ENCODE measurements around the gene ZNF672.

ZNF672 gene

DNA sequence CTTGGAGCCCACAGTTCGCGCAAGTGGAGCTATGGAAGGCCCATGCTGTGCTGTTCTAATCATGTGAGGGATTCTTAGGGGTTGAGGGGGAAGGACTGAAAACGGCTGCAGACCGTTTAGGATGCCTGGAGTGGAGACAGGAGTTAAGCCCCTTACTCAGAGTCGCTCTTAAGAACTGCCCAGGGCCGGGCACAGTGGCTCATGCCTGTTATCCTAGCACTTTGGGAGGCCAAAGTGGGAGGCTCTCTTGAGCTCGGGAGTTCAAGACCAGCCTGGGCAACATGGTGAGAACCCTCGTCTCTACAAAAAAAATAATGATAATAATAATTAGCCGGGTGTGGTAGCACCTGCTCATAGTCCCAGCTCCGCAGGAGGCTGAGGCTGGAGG, 1.1 kb downstream of the ZNF672 start:
- Histone ChIP-seq H2BK5ac (ENCODE audit: low read depth, low read length, poor library complexity, severe bottlenecking) (no peak overlapping the region), H3K9ac (ENCODE audit: low read length) (peak overlapping the region; percentile 96), H3K14ac (ENCODE audit: low read length in 2 of 2) (no peak overlapping the region), H2BK120ac (ENCODE audit: low read depth, low read length) (no peak overlapping the region), H3K23ac (ENCODE audit: low read length in 2 of 2) (no peak overlapping the region), H3K4ac (ENCODE audit: low read depth in 1 of 2, low read length in 2 of 2) (peak overlapping the region in 1 of 2 experiments; percentile 12), H3K4me1 (ENCODE audit: control insufficient read depth, insufficient read depth, low read depth, low read length) (peaks cover 9% of the 10 kb centered on the region), H3K4me3 (ENCODE audit: insufficient read depth in 1 of 2, low read depth in 1 of 2, low read length in 2 of 2) (peak overlapping the region; percentile 90 to 96), H3K27me3 (ENCODE audit: control insufficient read depth in 1 of 2, insufficient read depth in 1 of 2, low read length in 2 of 2) (peaks cover 0 to 15% of the 10 kb centered on the region in 2 experiments), H2AFZ (ENCODE audit: low read depth, low read length) (peak overlapping the region; percentile 56), H3K9me3 (ENCODE audit: control insufficient read depth, low read length) (no peaks in the 10 kb centered on the region), H3K4me2 (ENCODE audit: low read length, poor library complexity, severe bottlenecking) (peak overlapping the region; percentile 58), H2BK12ac (ENCODE audit: low read length in 2 of 2) (peak overlapping the region in 1 of 2 experiments; percentile 11), H2AK5ac (ENCODE audit: low read length, severe bottlenecking) (no peak overlapping the region), H3K79me1 (replicated peaks; ENCODE audit: low read length, poor library complexity, severe bottlenecking) (peaks cover 16% of the 10 kb centered on the region), H3K36me3 (ENCODE audit: control insufficient read depth in 1 of 2, insufficient read depth in 2 of 2, low read depth in 1 of 2, low read length in 2 of 2) (peaks cover 0 to 4% of the 10 kb centered on the region in 2 experiments), H4K8ac (ENCODE audit: low read length) (peak overlapping the region; percentile 97), H3K18ac (ENCODE audit: low read depth in 1 of 2, low read length in 2 of 2) (peak overlapping the region; percentile 99), H2BK15ac (ENCODE audit: low read depth, poor library complexity, severe bottlenecking) (no peak overlapping the region), H3K27ac (ENCODE audit: low read length, poor library complexity, severe bottlenecking) (peak overlapping the region; percentile 88), H4K91ac (ENCODE audit: low read length) (no peak overlapping the region)
- DNase-seq = no peak
- WGBS = 22% methylated on average over 9 of the region's 10 CpGs

DNA sequence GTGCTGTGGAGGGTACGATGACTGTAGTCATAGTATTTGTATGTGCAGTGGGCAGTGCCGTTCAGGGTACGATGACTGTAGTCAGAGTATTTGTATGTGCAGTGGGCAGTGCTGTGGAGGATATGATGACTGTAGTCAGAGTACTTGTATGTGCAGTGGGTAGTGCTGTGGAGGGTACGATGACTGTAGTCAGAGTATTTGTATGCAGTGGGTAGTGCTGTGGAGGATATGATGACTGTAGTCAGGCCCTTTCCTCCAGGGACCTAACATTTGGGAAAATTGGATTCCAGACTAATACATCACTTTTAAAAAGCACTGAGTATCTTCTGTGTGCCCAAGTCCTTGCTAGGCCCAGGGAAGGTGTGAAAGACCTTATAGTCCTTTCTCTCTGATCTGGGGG, 2.9 kb downstream of the ZNF672 start:
- no peak overlapping the region for H3K4me2 ChIP-seq (ENCODE audit: low read length, poor library complexity, severe bottlenecking)
- no peak for DNase-seq
- no peak overlapping the region for H2BK5ac ChIP-seq (ENCODE audit: low read depth, low read length, poor library complexity, severe bottlenecking)
- H3K36me3 ChIP-seq (ENCODE audit: control insufficient read depth in 1 of 2, insufficient read depth in 2 of 2, low read depth in 1 of 2, low read length in 2 of 2) = peaks cover 16 to 20% of the 10 kb centered on the region in 2 experiments
- H2BK15ac ChIP-seq (ENCODE audit: low read depth, poor library complexity, severe bottlenecking) = no peak overlapping the region
- peaks cover 25% of the 10 kb centered on the region for H3K79me1 ChIP-seq (replicated peaks; ENCODE audit: low read length, poor library complexity, severe bottlenecking)
- H3K9ac ChIP-seq (ENCODE audit: low read length) = peak overlapping the region; percentile 88
- H2AFZ ChIP-seq (ENCODE audit: low read depth, low read length) = no peak overlapping the region
- no peak overlapping the region for H4K8ac ChIP-seq (ENCODE audit: low read length)
- H4K91ac ChIP-seq (ENCODE audit: low read length) = no peak overlapping the region
- no peak overlapping the region for H3K18ac ChIP-seq (ENCODE audit: low read depth in 1 of 2, low read length in 2 of 2)
- no peaks in the 10 kb centered on the region for H3K9me3 ChIP-seq (ENCODE audit: control insufficient read depth, low read length)
- no peak overlapping the region for H2AK5ac ChIP-seq (ENCODE audit: low read length, severe bottlenecking)
- peaks cover 11% of the 10 kb centered on the region for H3K4me1 ChIP-seq (ENCODE audit: control insufficient read depth, insufficient read depth, low read depth, low read length)
- no peak overlapping the region for H3K23ac ChIP-seq (ENCODE audit: low read length in 2 of 2)
- peak overlapping the region in 1 of 2 experiments; percentile 60 for H3K4ac ChIP-seq (ENCODE audit: low read depth in 1 of 2, low read length in 2 of 2)
- H3K4me3 ChIP-seq (ENCODE audit: insufficient read depth in 1 of 2, low read depth in 1 of 2, low read length in 2 of 2) = no peak overlapping the region
- 87% methylated on average over 4 of the region's 4 CpGs for WGBS
- H3K27ac ChIP-seq (ENCODE audit: low read length, poor library complexity, severe bottlenecking) = no peak overlapping the region
- H2BK12ac ChIP-seq (ENCODE audit: low read length in 2 of 2) = no peak overlapping the region
- no peak overlapping the region for H3K14ac ChIP-seq (ENCODE audit: low read length in 2 of 2)
- H3K27me3 ChIP-seq (ENCODE audit: control insufficient read depth in 1 of 2, insufficient read depth in 1 of 2, low read length in 2 of 2) = no peaks in the 10 kb centered on the region
- H2BK120ac ChIP-seq (ENCODE audit: low read depth, low read length) = no peak overlapping the region

DNA sequence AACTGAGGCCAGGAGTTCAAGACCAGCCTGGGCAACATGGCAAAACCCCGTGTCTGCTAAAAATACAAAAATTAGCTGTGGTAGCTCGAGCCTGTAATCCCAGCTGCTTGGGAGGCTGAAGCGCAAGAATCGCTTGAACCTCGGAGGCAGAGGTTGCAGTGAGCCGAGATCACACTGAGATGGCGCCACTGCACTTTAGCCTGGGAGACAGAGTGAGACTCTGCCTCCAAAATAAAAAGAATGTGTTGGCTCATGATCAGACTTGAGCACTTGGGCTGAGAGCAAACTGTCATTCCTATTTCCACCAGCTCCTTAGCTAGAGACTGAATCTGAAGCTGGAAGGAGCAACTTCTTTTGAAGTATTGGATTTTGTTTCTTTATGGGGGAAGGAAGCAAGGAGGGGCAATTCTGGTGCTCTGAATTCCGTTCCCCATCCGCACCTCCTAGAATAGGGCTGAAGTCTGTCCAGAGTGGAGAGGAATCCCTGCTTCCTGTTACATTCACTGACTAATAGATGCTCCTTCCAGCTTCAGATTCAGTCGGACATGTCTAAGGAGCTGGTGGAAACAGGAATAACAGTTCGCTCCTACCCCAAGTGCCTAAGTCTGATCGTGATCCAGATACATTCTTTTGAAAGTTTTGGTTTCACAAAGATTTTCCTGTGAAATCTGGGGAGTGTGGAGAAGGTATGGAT, 3.8 kb downstream of the ZNF672 start:
- H2BK5ac ChIP-seq (ENCODE audit: low read depth, low read length, poor library complexity, severe bottlenecking) = no peak overlapping the region
- no peak overlapping the region for H3K27ac ChIP-seq (ENCODE audit: low read length, poor library complexity, severe bottlenecking)
- peaks cover 11% of the 10 kb centered on the region for H3K4me1 ChIP-seq (ENCODE audit: control insufficient read depth, insufficient read depth, low read depth, low read length)
- no peak overlapping the region for H3K4me2 ChIP-seq (ENCODE audit: low read length, poor library complexity, severe bottlenecking)
- peak overlapping the region; percentile 88 for H3K9ac ChIP-seq (ENCODE audit: low read length)
- peaks cover 25 to 26% of the 10 kb centered on the region in 2 experiments for H3K36me3 ChIP-seq (ENCODE audit: control insufficient read depth in 1 of 2, insufficient read depth in 2 of 2, low read depth in 1 of 2, low read length in 2 of 2)
- 76% methylated on average over 12 of the region's 12 CpGs for WGBS
- no peak overlapping the region for H2BK12ac ChIP-seq (ENCODE audit: low read length in 2 of 2)
- no peak overlapping the region for H3K23ac ChIP-seq (ENCODE audit: low read length in 2 of 2)
- no peak overlapping the region for H4K91ac ChIP-seq (ENCODE audit: low read length)
- H3K4me3 ChIP-seq (ENCODE audit: insufficient read depth in 1 of 2, low read depth in 1 of 2, low read length in 2 of 2) = peak overlapping the region in 1 of 2 experiments; percentile 57
- H3K27me3 ChIP-seq (ENCODE audit: control insufficient read depth in 1 of 2, insufficient read depth in 1 of 2, low read length in 2 of 2) = no peaks in the 10 kb centered on the region
- no peak overlapping the region for H3K18ac ChIP-seq (ENCODE audit: low read depth in 1 of 2, low read length in 2 of 2)
- H3K14ac ChIP-seq (ENCODE audit: low read length in 2 of 2) = no peak overlapping the region
- peak; percentile 64 for DNase-seq
- H4K8ac ChIP-seq (ENCODE audit: low read length) = peak overlapping the region; percentile 61
- no peaks in the 10 kb centered on the region for H3K9me3 ChIP-seq (ENCODE audit: control insufficient read depth, low read length)
- peaks cover 29% of the 10 kb centered on the region for H3K79me1 ChIP-seq (replicated peaks; ENCODE audit: low read length, poor library complexity, severe bottlenecking)
- H2AFZ ChIP-seq (ENCODE audit: low read depth, low read length) = no peak overlapping the region
- H3K4ac ChIP-seq (ENCODE audit: low read depth in 1 of 2, low read length in 2 of 2) = no peak overlapping the region
- H2BK15ac ChIP-seq (ENCODE audit: low read depth, poor library complexity, severe bottlenecking) = no peak overlapping the region
- no peak overlapping the region for H2BK120ac ChIP-seq (ENCODE audit: low read depth, low read length)
- no peak overlapping the region for H2AK5ac ChIP-seq (ENCODE audit: low read length, severe bottlenecking)

DNA sequence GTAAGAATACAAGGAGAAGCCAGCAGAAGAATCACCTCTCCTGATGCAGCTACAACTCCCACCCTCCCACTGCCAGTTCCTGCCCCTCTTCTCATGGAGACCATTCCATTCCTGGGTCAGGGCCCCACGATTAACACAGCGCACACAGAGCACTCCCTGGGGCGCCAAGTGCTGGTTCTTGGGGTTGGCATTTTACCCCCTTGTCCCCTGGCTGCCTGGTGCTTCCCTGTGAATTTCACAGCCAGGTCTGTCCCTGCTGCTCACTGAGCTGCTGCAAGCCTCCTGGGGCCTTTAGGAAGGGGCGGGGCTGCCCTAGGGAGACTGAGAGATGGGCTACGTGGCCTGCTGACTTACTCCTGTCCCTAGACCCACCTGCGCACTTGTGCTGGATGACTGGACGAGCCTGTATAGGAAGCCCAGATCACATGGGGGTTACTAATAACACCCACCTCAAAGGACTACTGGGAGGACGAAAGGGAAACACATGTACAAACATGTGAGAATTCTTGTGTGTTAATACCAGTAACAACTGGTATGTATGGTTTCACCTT, 4.8 kb downstream of the ZNF672 start:
- peak overlapping the region in 1 of 2 experiments; percentile 29 for H2BK12ac ChIP-seq (ENCODE audit: low read length in 2 of 2)
- no peak overlapping the region for H3K14ac ChIP-seq (ENCODE audit: low read length in 2 of 2)
- no peak overlapping the region for H2AK5ac ChIP-seq (ENCODE audit: low read length, severe bottlenecking)
- H2BK5ac ChIP-seq (ENCODE audit: low read depth, low read length, poor library complexity, severe bottlenecking) = no peak overlapping the region
- no peak overlapping the region for H3K27ac ChIP-seq (ENCODE audit: low read length, poor library complexity, severe bottlenecking)
- H3K27me3 ChIP-seq (ENCODE audit: control insufficient read depth in 1 of 2, insufficient read depth in 1 of 2, low read length in 2 of 2) = no peaks in the 10 kb centered on the region
- H2BK120ac ChIP-seq (ENCODE audit: low read depth, low read length) = no peak overlapping the region
- H3K9ac ChIP-seq (ENCODE audit: low read length) = peak overlapping the region; percentile 88
- H3K79me1 ChIP-seq (replicated peaks; ENCODE audit: low read length, poor library complexity, severe bottlenecking) = peaks cover 38% of the 10 kb centered on the region
- H3K4me1 ChIP-seq (ENCODE audit: control insufficient read depth, insufficient read depth, low read depth, low read length) = peaks cover 9% of the 10 kb centered on the region
- 92% methylated on average over 8 of the region's 8 CpGs for WGBS
- DNase-seq = no peak
- no peak overlapping the region for H4K8ac ChIP-seq (ENCODE audit: low read length)
- no peak overlapping the region for H3K23ac ChIP-seq (ENCODE audit: low read length in 2 of 2)
- H3K18ac ChIP-seq (ENCODE audit: low read depth in 1 of 2, low read length in 2 of 2) = no peak overlapping the region
- no peak overlapping the region for H4K91ac ChIP-seq (ENCODE audit: low read length)
- H3K36me3 ChIP-seq (ENCODE audit: control insufficient read depth in 1 of 2, insufficient read depth in 2 of 2, low read depth in 1 of 2, low read length in 2 of 2) = peaks cover 33 to 36% of the 10 kb centered on the region in 2 experiments
- no peak overlapping the region for H3K4ac ChIP-seq (ENCODE audit: low read depth in 1 of 2, low read length in 2 of 2)
- H3K9me3 ChIP-seq (ENCODE audit: control insufficient read depth, low read length) = no peaks in the 10 kb centered on the region
- no peak overlapping the region for H2AFZ ChIP-seq (ENCODE audit: low read depth, low read length)
- H3K4me3 ChIP-seq (ENCODE audit: insufficient read depth in 1 of 2, low read depth in 1 of 2, low read length in 2 of 2) = no peak overlapping the region
- H3K4me2 ChIP-seq (ENCODE audit: low read length, poor library complexity, severe bottlenecking) = no peak overlapping the region
- H2BK15ac ChIP-seq (ENCODE audit: low read depth, poor library complexity, severe bottlenecking) = no peak overlapping the region
